ENCODE measurements around the gene IL17RE. TPM values are rescaled to one million over a fixed set of nuclear protein-coding genes. Genes with fewer than 3 reads are reported as not detected.
A peak's percentile ranks its signal among the peaks of the same experiment; 100 is the strongest.

The IL17RE gene
- total and polyA plus RNA-seq, 9 of the 15 experiments (the other 6 are each of a cell fraction or from before 2014, with no cell fraction given) = 0.32 to 1.9 (median 0.51) TPM; not detected in 4

DNA sequence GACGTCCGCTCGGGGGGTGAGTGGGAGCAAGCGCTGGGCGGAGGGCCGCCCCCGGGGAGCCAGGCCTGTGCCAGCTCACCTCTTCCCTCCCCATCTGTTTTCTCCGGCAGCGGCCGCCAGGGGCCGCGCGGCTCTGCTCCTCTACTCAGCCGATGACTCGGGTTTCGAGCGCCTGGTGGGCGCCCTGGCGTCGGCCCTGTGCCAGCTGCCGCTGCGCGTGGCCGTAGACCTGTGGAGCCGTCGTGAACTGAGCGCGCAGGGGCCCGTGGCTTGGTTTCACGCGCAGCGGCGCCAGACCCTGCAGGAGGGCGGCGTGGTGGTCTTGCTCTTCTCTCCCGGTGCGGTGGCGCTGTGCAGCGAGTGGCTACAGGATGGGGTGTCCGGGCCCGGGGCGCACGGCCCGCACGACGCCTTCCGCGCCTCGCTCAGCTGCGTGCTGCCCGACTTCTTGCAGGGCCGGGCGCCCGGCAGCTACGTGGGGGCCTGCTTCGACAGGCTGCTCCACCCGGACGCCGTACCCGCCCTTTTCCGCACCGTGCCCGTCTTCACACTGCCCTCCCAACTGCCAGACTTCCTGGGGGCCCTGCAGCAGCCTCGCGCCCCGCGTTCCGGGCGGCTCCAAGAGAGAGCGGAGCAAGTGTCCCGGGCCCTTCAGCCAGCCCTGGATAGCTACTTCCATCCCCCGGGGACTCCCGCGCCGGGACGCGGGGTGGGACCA lies 30.4 kb downstream of the IL17RE start (continued):
- TF ChIP-seq NCOR1 (IDR thresholded peaks at IDR 0.05) (no peak), RUNX1 (IDR thresholded peaks at IDR 0.05; ENCODE audit: low read depth) (no peak; the same call in 1 of the 2 replicates), POLR2AphosphoS2 (IDR thresholded peaks at IDR 0.05; ENCODE audit: low read length) (no peak), ZNF780A (CRISPR knock-in tag; IDR thresholded peaks at IDR 0.05) (no peak), ZNF445 (CRISPR knock-in tag; IDR thresholded peaks at IDR 0.05; ENCODE audit: low read depth) (no peak), MTF1 (CRISPR knock-in tag; IDR thresholded peaks at IDR 0.05; ENCODE audit: borderline replicate concordance) (no peak), PCBP1 (IDR thresholded peaks at IDR 0.05; ENCODE audit: low read depth, low read length, poor library complexity, severe bottlenecking) (peak; percentile 38), KDM1A (IDR thresholded peaks at IDR 0.05) (no peak), NFRKB (IDR thresholded peaks at IDR 0.05; ENCODE audit: low read depth) (0 out of 2 replicates have a peak, but pooled peaks have one; percentile 35), NFYB (IDR thresholded peaks at IDR 0.05; ENCODE audit: extremely low read depth, insufficient read length) (no peak), TEAD1 (CRISPR knock-in tag; IDR thresholded peaks at IDR 0.05) (peak in 1 of 2 experiments; percentile 47; a peak in 1 of 4 replicates)
- TF ChIP-seq, protein P1, sequence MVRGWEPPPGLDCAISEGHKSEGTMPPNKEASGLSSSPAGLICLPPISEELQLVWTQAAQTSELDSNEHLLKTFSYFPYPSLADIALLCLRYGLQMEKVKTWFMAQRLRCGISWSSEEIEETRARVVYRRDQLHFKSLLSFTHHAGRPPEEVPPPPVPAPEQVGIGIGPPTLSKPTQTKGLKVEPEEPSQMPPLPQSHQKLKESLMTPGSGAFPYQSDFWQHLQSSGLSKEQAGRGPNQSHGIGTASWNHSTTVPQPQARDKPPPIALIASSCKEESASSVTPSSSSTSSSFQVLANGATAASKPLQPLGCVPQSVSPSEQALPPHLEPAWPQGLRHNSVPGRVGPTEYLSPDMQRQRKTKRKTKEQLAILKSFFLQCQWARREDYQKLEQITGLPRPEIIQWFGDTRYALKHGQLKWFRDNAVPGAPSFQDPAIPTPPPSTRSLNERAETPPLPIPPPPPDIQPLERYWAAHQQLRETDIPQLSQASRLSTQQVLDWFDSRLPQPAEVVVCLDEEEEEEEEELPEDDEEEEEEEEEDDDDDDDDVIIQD (CRISPR knock-in tag; IDR thresholded peaks at IDR 0.05) = no peak
- TF ChIP-seq, protein P2, sequence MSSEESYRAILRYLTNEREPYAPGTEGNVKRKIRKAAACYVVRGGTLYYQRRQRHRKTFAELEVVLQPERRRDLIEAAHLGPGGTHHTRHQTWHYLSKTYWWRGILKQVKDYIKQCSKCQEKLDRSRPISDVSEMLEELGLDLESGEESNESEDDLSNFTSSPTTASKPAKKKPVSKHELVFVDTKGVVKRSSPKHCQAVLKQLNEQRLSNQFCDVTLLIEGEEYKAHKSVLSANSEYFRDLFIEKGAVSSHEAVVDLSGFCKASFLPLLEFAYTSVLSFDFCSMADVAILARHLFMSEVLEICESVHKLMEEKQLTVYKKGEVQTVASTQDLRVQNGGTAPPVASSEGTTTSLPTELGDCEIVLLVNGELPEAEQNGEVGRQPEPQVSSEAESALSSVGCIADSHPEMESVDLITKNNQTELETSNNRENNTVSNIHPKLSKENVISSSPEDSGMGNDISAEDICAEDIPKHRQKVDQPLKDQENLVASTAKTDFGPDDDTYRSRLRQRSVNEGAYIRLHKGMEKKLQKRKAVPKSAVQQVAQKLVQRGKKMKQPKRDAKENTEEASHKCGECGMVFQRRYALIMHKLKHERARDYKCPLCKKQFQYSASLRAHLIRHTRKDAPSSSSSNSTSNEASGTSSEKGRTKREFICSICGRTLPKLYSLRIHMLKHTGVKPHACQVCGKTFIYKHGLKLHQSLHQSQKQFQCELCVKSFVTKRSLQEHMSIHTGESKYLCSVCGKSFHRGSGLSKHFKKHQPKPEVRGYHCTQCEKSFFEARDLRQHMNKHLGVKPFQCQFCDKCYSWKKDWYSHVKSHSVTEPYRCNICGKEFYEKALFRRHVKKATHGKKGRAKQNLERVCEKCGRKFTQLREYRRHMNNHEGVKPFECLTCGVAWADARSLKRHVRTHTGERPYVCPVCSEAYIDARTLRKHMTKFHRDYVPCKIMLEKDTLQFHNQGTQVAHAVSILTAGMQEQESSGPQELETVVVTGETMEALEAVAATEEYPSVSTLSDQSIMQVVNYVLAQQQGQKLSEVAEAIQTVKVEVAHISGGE (CRISPR knock-in tag; IDR thresholded peaks at IDR 0.05) = no peak; a peak in 1 of 6 replicates
- TF ChIP-seq, protein P3, sequence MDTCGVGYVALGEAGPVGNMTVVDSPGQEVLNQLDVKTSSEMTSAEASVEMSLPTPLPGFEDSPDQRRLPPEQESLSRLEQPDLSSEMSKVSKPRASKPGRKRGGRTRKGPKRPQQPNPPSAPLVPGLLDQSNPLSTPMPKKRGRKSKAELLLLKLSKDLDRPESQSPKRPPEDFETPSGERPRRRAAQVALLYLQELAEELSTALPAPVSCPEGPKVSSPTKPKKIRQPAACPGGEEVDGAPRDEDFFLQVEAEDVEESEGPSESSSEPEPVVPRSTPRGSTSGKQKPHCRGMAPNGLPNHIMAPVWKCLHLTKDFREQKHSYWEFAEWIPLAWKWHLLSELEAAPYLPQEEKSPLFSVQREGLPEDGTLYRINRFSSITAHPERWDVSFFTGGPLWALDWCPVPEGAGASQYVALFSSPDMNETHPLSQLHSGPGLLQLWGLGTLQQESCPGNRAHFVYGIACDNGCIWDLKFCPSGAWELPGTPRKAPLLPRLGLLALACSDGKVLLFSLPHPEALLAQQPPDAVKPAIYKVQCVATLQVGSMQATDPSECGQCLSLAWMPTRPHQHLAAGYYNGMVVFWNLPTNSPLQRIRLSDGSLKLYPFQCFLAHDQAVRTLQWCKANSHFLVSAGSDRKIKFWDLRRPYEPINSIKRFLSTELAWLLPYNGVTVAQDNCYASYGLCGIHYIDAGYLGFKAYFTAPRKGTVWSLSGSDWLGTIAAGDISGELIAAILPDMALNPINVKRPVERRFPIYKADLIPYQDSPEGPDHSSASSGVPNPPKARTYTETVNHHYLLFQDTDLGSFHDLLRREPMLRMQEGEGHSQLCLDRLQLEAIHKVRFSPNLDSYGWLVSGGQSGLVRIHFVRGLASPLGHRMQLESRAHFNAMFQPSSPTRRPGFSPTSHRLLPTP (IDR thresholded peaks at IDR 0.05; ENCODE audit: borderline replicate concordance, extremely low read depth, insufficient read length) = no peak
- TF ChIP-seq, protein P4, sequence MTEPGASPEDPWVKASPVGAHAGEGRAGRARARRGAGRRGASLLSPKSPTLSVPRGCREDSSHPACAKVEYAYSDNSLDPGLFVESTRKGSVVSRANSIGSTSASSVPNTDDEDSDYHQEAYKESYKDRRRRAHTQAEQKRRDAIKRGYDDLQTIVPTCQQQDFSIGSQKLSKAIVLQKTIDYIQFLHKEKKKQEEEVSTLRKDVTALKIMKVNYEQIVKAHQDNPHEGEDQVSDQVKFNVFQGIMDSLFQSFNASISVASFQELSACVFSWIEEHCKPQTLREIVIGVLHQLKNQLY (CRISPR knock-in tag; conservative IDR thresholded peaks at IDR 0.05) = no peak
- TF ChIP-seq, protein P5, sequence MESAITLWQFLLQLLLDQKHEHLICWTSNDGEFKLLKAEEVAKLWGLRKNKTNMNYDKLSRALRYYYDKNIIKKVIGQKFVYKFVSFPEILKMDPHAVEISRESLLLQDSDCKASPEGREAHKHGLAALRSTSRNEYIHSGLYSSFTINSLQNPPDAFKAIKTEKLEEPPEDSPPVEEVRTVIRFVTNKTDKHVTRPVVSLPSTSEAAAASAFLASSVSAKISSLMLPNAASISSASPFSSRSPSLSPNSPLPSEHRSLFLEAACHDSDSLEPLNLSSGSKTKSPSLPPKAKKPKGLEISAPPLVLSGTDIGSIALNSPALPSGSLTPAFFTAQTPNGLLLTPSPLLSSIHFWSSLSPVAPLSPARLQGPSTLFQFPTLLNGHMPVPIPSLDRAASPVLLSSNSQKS (CRISPR knock-in tag; IDR thresholded peaks at IDR 0.05) = no peak

All from K562 (cell line).